T-helper 1 cell treated with Interleukin-12 subunit alpha and Interleukin-12 subunit beta and Interleukin-4 antibody, amounts not matched to agents 30 μg/mL and 1 μg/mL, for 36 hours (primary cell): ENCODE data around the gene ERN1.

Experiments
- H3K27ac Mint-ChIP-seq: one replicate; pipeline ENCODE4 v1.8.0; 2021; ENCODE audit warnings: mild to moderate bottlenecking, mixed read lengths
- H3K27me3 Mint-ChIP-seq: one replicate; pipeline ENCODE4 v1.8.0; 2021; ENCODE audit warnings: low read depth, mixed read lengths
- H3K36me3 Mint-ChIP-seq: one replicate; pipeline ENCODE4 v1.8.0; 2021; ENCODE audit warnings: low read depth, mixed read lengths
- H3K4me1 Mint-ChIP-seq: one replicate; pipeline ENCODE4 v1.8.0; 2021; ENCODE audit warnings: low read depth, mixed read lengths
- H3K4me3 Mint-ChIP-seq: one replicate; pipeline ENCODE4 v1.8.0; 2021; ENCODE audit warnings: mild to moderate bottlenecking, moderate library complexity, mixed read lengths
- H3K9me3 Mint-ChIP-seq: one replicate; pipeline ENCODE4 v1.8.0; 2021; ENCODE audit warnings: mixed read lengths

ERN1 gene

GRCh38 chr17:64081802-64082799 is 47.8 kb downstream of the ERN1 start:
- no peak overlapping the region for H3K27ac Mint-ChIP-seq
- peaks cover 37% of the 10 kb centered on the region for H3K4me1 Mint-ChIP-seq
- peak overlapping the region; percentile 70 for H3K4me3 Mint-ChIP-seq
- H3K36me3 Mint-ChIP-seq = peaks cover 38% of the 10 kb centered on the region
- no peaks in the 10 kb centered on the region for H3K27me3 Mint-ChIP-seq
- H3K9me3 Mint-ChIP-seq = no peaks in the 10 kb centered on the region

GRCh38 chr17:64080174-64080618 is 49.7 kb downstream of the ERN1 start:
- Mint-ChIP-seq H3K36me3 (peaks cover 54% of the 10 kb centered on the region), H3K27ac (no peak overlapping the region), H3K9me3 (no peaks in the 10 kb centered on the region), H3K27me3 (no peaks in the 10 kb centered on the region), H3K4me1 (peaks cover 52% of the 10 kb centered on the region), H3K4me3 (no peak overlapping the region)

- Mint-ChIP-seq H3K9me3 (no peaks in the 10 kb centered on the region), H3K4me3 (no peak overlapping the region), H3K27ac (peak overlapping the region; percentile 33), H3K4me1 (peaks cover 52% of the 10 kb centered on the region), H3K36me3 (peaks cover 70% of the 10 kb centered on the region), H3K27me3 (no peaks in the 10 kb centered on the region)
These were observed 52.6 kb downstream of the ERN1 start for GRCh38 chr17:64077379-64077778.

GRCh38 chr17:64075913-64076312 is 54.0 kb downstream of the ERN1 start:
- Mint-ChIP-seq H3K9me3 (peaks cover 1% of the 10 kb centered on the region), H3K4me3 (peak overlapping the region; percentile 31), H3K27ac (peak overlapping the region; percentile 78), H3K4me1 (peaks cover 40% of the 10 kb centered on the region), H3K36me3 (peaks cover 75% of the 10 kb centered on the region), H3K27me3 (no peaks in the 10 kb centered on the region)

- H3K4me3 Mint-ChIP-seq = no peak overlapping the region
- peaks cover 77% of the 10 kb centered on the region for H3K36me3 Mint-ChIP-seq
- peaks cover 10% of the 10 kb centered on the region for H3K9me3 Mint-ChIP-seq
- H3K27ac Mint-ChIP-seq = peak overlapping the region; percentile 26
- peaks cover 34% of the 10 kb centered on the region for H3K4me1 Mint-ChIP-seq
- no peaks in the 10 kb centered on the region for H3K27me3 Mint-ChIP-seq
These were observed 55.1 kb downstream of the ERN1 start for GRCh38 chr17:64074704-64075426.

- Mint-ChIP-seq H3K36me3 (peaks cover 79% of the 10 kb centered on the region), H3K9me3 (peaks cover 18% of the 10 kb centered on the region), H3K4me3 (no peak overlapping the region), H3K27ac (peak overlapping the region; percentile 31), H3K4me1 (peaks cover 32% of the 10 kb centered on the region), H3K27me3 (no peaks in the 10 kb centered on the region)
These were observed 55.9 kb downstream of the ERN1 start for GRCh38 chr17:64073771-64074703.

GRCh38 chr17:64071111-64071510 is 58.8 kb downstream of the ERN1 start:
- Mint-ChIP-seq H3K9me3 (peaks cover 25% of the 10 kb centered on the region), H3K36me3 (peaks cover 85% of the 10 kb centered on the region), H3K4me3 (no peak overlapping the region), H3K27me3 (no peaks in the 10 kb centered on the region), H3K27ac (peak overlapping the region; percentile 38), H3K4me1 (peaks cover 38% of the 10 kb centered on the region)

- H3K4me3 Mint-ChIP-seq = no peak overlapping the region
- H3K27ac Mint-ChIP-seq = no peak overlapping the region
- peaks cover 83% of the 10 kb centered on the region for H3K36me3 Mint-ChIP-seq
- peaks cover 33% of the 10 kb centered on the region for H3K4me1 Mint-ChIP-seq
- peaks cover 25% of the 10 kb centered on the region for H3K9me3 Mint-ChIP-seq
- H3K27me3 Mint-ChIP-seq = no peaks in the 10 kb centered on the region
These were observed 59.7 kb downstream of the ERN1 start for GRCh38 chr17:64070213-64070612.

GRCh38 chr17:64069143-64069542 is 60.8 kb downstream of the ERN1 start:
- Mint-ChIP-seq H3K36me3 (peaks cover 87% of the 10 kb centered on the region), H3K4me3 (no peak overlapping the region), H3K4me1 (peaks cover 37% of the 10 kb centered on the region), H3K27me3 (no peaks in the 10 kb centered on the region), H3K27ac (no peak overlapping the region), H3K9me3 (peaks cover 25% of the 10 kb centered on the region)

GRCh38 chr17:64067657-64068056 is 62.3 kb downstream of the ERN1 start:
- Mint-ChIP-seq H3K4me3 (peak overlapping the region; percentile 25), H3K27ac (peak overlapping the region; percentile 91), H3K27me3 (no peaks in the 10 kb centered on the region), H3K36me3 (peaks cover 93% of the 10 kb centered on the region), H3K9me3 (peaks cover 25% of the 10 kb centered on the region), H3K4me1 (peaks cover 45% of the 10 kb centered on the region)

GRCh38 chr17:64066716-64067115 is 63.2 kb downstream of the ERN1 start:
- Mint-ChIP-seq H3K27me3 (no peaks in the 10 kb centered on the region), H3K4me1 (peaks cover 53% of the 10 kb centered on the region), H3K4me3 (peak overlapping the region; percentile 75), H3K36me3 (peaks cover 87% of the 10 kb centered on the region), H3K9me3 (peaks cover 25% of the 10 kb centered on the region), H3K27ac (peak overlapping the region; percentile 91)

- H3K27me3 Mint-ChIP-seq = no peaks in the 10 kb centered on the region
- H3K4me3 Mint-ChIP-seq = no peak overlapping the region
- H3K4me1 Mint-ChIP-seq = peaks cover 64% of the 10 kb centered on the region
- H3K27ac Mint-ChIP-seq = no peak overlapping the region
- H3K36me3 Mint-ChIP-seq = peaks cover 83% of the 10 kb centered on the region
- H3K9me3 Mint-ChIP-seq = peaks cover 18% of the 10 kb centered on the region
These were observed 64.8 kb downstream of the ERN1 start for GRCh38 chr17:64065161-64065560.

GRCh38 chr17:64064331-64064730 is 65.6 kb downstream of the ERN1 start:
- peaks cover 83% of the 10 kb centered on the region for H3K36me3 Mint-ChIP-seq
- peaks cover 67% of the 10 kb centered on the region for H3K4me1 Mint-ChIP-seq
- H3K4me3 Mint-ChIP-seq = no peak overlapping the region
- no peaks in the 10 kb centered on the region for H3K27me3 Mint-ChIP-seq
- peak overlapping the region; percentile 17 for H3K27ac Mint-ChIP-seq
- H3K9me3 Mint-ChIP-seq = peaks cover 10% of the 10 kb centered on the region

GRCh38 chr17:64063766-64064224 is 66.1 kb downstream of the ERN1 start:
- H3K4me3 Mint-ChIP-seq = peak overlapping the region; percentile 8
- peak overlapping the region; percentile 74 for H3K27ac Mint-ChIP-seq
- peaks cover 72% of the 10 kb centered on the region for H3K4me1 Mint-ChIP-seq
- H3K27me3 Mint-ChIP-seq = no peaks in the 10 kb centered on the region
- peaks cover 83% of the 10 kb centered on the region for H3K36me3 Mint-ChIP-seq
- H3K9me3 Mint-ChIP-seq = peaks cover 5% of the 10 kb centered on the region
